Left lobe of liver (tissue), 2 donors: ENCODE results near the gene ZIC4. TPM values are rescaled to one million over a fixed set of nuclear protein-coding genes. Genes with fewer than 3 reads are reported as not detected.

Experiments used
- ATAC-seq: fragments of 200-7000 bp; cut with Tn5 transposase; one replicate; pipeline ENCODE4 v1.9.1; 2020; ENCODE audit warnings: mild to moderate bottlenecking, moderate library complexity
- DNase-seq: peaks from one replicate; pipeline ENCODE4 v3.0.0-alpha.2; 2020; ENCODE audit warnings: low spot score
- total RNA-seq: library from RNA; stranded (reverse); gene quantifications from one replicate; pipeline ENCODE4 v1.2.1, GENCODE V29; 2021
- donor health status: DM: no; HTN: no; CAD: no; lungs with moderate emphysema.
- donor health status: DM: no; HTN: yes; CAD: no.

Gene ZIC4
- total RNA-seq, 1 donor from 2014 or later = 0.45 TPM

DNA sequence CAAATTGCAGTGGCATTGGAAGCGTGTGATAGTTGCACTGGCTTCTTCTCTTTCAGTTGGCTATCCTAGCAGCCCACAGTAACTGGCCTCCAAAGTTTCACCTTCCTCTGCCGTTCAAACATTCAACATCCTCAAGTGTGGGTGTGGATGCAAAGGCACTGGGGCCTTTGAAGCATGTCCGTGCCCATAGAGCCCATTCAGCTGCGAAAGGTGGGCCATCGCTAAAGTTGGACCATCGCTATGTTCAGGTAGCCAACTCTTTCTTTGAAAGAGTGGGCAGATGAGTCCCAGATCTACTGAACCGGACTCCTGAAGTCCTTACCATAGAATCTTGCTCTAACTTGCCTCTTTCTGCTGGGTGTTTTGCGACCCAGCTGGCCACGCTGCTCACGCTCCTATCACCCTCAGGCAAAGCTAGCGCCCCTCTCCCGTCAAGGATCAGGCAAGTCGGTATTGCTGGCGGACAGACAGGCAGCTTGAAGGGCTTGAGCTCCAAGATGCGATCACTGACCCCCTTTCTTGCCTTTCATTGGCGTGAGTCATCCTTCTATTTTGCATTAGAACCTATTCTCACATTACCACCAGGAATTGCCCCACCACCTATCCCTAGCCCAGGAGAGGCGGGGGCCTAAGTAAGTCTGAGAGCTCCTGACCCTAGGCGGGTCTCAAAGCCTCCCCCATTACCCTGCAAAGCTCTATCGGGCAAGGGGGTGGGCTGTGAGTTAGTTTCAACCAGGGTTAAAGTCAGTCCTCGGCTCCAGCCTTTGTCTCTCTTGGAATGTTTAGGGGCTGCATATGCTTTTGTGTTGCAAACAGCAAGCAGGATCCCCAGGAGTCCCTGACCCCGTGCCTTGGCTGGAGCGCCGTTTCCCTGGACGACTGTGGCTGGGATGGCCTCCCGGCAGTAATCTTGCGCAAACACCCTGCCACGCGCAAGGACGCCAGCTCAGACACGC lies 28.7 kb downstream of the ZIC4 start:
- no peak for DNase-seq
- no peak for ATAC-seq

GRCh38 chr3:147373301-147373700 lies 33.0 kb downstream of the ZIC4 start:
- ATAC-seq = no peak

DNA sequence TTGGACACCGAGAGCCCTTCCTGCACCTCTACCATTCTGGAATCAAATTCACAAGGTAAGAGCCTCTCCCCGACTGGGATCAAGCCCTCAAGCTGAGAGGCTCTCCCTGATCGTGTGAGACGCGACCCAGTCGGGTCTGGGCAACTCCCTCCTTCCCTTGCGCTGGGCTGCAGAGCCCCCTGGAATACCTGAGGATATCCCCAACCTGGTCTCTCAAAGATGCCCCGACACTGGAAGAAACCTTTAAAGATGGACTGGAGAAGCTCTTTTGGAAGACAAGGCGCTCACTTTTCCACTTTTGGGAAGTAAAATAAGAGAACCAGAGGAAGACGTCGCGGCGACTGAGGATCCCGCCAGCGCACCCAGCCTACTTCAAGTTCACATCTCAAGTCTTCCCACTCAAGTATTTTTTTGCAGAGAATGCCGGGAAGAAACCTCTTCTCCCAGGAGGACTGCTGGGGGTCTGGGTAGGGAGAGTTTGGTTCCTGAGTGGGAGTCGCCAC lies 33.8 kb downstream of the ZIC4 start:
- ATAC-seq (no peak), DNase-seq (no peak)

More at GRCh38 chr3:147373301-147373700, 33.0 kb downstream of the ZIC4 start:
- DNase-seq = no peak

DNA sequence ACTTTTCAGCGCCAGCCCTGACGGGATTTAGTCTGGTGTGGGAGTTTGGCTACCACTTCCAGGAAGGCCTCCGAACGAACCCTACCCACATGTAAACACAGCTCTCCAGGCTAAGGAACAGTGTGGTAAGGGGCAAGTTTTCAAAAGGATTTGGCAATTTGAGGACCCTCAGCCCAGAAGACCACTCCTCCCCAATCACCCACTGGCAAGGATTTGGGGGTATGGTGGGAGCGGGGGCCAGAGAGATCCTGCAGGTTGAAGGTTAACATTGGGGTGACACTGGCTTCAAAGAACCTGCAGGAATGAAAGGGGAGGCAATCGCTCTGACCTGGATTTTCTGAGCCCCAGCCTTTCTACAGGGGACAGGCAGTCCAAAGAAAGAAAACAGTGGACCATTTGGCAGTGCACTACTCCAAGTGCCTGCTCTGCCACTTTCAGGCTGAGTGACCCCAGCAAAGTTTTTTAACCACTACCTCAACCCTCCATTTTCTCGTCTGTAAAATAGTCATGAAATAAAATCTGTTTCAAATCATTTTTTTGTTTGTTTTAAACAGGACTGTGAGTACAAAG lies 34.5 kb downstream of the ZIC4 start:
- ATAC-seq (no peak), DNase-seq (no peak)

GRCh38 chr3:147371140-147371539 lies 35.2 kb downstream of the ZIC4 start:
- no peak for DNase-seq
- no peak for ATAC-seq

- DNase-seq (no peak), ATAC-seq (no peak)
Measured at GRCh38 chr3:147370349-147370748, 36.0 kb downstream of the ZIC4 start.

- DNase-seq (no peak), ATAC-seq (no peak)
Measured at GRCh38 chr3:147369661-147370123, 36.7 kb downstream of the ZIC4 start.

- no peak for DNase-seq
- ATAC-seq = no peak
Measured at GRCh38 chr3:147369231-147369630, 37.1 kb downstream of the ZIC4 start.

DNA sequence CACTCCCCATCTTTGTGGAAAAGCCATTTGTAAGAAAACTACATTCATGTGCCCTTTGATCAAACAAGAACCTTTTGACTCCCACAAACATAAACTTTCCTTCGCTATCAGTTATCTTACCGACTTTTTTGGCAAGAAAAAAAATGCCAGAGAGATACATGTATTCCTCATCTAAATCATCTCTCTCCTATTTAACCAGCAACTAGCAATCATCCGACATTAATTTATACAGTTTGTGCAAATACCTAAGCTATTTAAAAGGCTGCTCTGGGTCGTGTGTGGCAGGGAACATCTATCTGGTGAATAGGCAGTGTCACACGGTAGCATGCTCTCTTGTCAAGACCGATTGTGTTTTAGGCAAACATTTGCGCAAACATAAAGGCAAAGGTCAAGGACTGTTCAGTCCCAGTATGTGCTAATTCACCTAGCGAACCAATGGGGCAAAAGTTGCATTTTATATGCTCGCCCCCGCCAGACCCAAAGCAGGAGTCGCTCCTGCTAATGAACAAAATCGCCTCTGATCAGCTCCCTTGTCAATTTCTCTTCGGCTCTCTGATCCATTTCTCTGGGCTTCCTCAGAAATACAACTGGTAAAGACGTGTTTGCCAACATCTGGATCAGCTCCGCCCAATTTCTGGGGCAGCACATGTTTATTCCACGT lies 37.7 kb downstream of the ZIC4 start:
- peak; percentile 59 for ATAC-seq
- no peak for DNase-seq

- no peak for ATAC-seq
- no peak for DNase-seq
Measured at GRCh38 chr3:147368151-147368550, 38.2 kb downstream of the ZIC4 start.

DNA sequence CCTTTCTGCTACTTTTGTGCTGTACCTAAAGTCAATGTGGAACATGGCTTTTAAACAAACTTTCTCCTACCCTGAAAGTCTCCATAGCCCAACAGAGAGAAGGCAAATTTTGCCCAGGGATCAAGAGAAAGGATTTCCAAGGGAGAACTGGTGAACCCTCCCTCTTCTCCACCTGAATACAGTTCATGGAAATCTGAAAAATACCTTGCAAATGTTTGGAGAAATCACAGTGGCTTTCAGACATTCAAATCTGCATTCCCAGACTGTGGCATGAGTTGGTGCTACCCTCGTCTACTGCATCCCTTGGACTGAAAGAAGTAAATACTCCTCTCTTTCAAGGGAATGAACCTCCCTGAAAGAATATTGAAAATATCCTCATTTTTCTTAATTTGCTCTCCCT lies 38.7 kb downstream of the ZIC4 start:
- ATAC-seq (no peak), DNase-seq (no peak)

GRCh38 chr3:147365196-147366115 lies 40.9 kb downstream of the ZIC4 start:
- DNase-seq (no peak), ATAC-seq (no peak)

GRCh38 chr3:147364771-147365170 lies 41.6 kb downstream of the ZIC4 start:
- ATAC-seq (no peak), DNase-seq (no peak)

- ATAC-seq = peak; percentile 76
- DNase-seq = no peak
Measured at GRCh38 chr3:147361454-147362420, 44.6 kb downstream of the ZIC4 start.

DNA sequence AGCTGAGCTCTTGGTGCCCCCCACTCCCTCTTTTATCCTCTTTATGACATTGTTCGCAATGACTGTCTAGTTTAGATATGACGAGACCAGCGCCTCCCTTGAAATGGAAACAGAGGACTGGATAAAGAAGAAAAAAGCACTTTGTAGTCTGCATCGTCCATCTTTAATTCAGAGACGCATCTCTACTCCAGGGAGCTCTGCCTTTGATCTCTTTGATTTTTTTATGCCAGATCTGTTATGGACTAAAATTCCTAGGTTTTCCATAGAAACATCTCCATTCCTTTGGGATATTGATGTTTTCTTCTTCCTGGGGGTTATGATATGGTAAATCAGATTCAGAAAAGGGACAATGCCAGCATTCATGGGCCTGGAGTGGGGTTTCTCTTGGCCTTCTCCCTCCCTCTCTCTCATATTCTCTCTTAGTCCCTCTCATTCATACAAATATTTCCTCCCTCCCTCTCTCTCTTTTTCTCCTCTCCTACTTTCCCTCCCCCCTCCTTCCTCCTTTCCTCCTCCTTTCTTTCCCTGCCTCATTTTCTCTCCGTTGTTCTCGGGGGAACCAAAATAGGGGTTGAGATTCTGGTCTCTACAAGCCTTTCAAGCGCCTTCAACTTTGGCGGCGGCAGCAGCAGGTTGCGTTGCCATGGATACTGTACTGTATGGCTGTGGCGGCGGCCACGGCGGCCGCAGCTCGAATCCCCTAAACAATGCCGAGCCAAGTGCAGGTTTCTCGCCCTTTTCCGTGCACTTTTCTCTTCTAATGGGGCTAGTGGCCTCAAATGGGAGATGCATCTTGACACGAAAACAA lies 45.5 kb downstream of the ZIC4 start:
- no peak for DNase-seq
- no peak for ATAC-seq

GRCh38 chr3:147360051-147360439 lies 46.3 kb downstream of the ZIC4 start:
- DNase-seq = no peak
- no peak for ATAC-seq

- ATAC-seq = no peak
- DNase-seq = no peak
Measured at GRCh38 chr3:147359177-147360050, 46.9 kb downstream of the ZIC4 start.
